GM21529 (cell line): ENCODE results near the gene NRP2.

Source experiments
- ATAC-seq: cut with Tn5 transposase; IDR thresholded peaks from one replicate; pipeline ENCODE4 v1.9.1; 2021; ENCODE audit not compliant: unreplicated experiment

Gene NRP2

GRCh38 chr2:205686783-205687640, 4.7 kb downstream of the NRP2 start:
- no peak for ATAC-seq

- no peak for ATAC-seq
Observed at GRCh38 chr2:205687641-205687956, 5.3 kb downstream of the NRP2 start.

GRCh38 chr2:205688417-205689200, 6.3 kb downstream of the NRP2 start:
- no peak for ATAC-seq

GRCh38 chr2:205689820-205690219, 7.5 kb downstream of the NRP2 start:
- no peak for ATAC-seq

GRCh38 chr2:205692104-205692503, 9.8 kb downstream of the NRP2 start:
- ATAC-seq: no peak

GRCh38 chr2:205694256-205694655, 12.0 kb downstream of the NRP2 start:
- ATAC-seq: no peak

- ATAC-seq: no peak
Observed at GRCh38 chr2:205695460-205695991, 13.2 kb downstream of the NRP2 start.

- no peak for ATAC-seq
Observed at GRCh38 chr2:205696331-205696926, 14.1 kb downstream of the NRP2 start.

GRCh38 chr2:205696927-205697441, 14.7 kb downstream of the NRP2 start:
- ATAC-seq: no peak

- ATAC-seq: no peak
Observed at GRCh38 chr2:205698286-205699268, 16.3 kb downstream of the NRP2 start.

- peak; percentile 27 for ATAC-seq
Observed at GRCh38 chr2:205699515-205700289, 17.4 kb downstream of the NRP2 start.

- peak; percentile 78 for ATAC-seq
Observed at GRCh38 chr2:205700331-205701132, 18.2 kb downstream of the NRP2 start.

- no peak for ATAC-seq
Observed at GRCh38 chr2:205701509-205701908, 19.2 kb downstream of the NRP2 start.

- ATAC-seq: no peak
Observed at GRCh38 chr2:205702576-205702975, 20.3 kb downstream of the NRP2 start.

GRCh38 chr2:205703471-205704126, 21.3 kb downstream of the NRP2 start:
- no peak for ATAC-seq

- no peak for ATAC-seq
Observed at GRCh38 chr2:205704127-205704741, 21.9 kb downstream of the NRP2 start.

- ATAC-seq: no peak
Observed at GRCh38 chr2:205705511-205706349, 23.4 kb downstream of the NRP2 start.
